SK-N-MC (cell line): ENCODE data around the gene CPEB1.

Experiments used
- EZH2 ChIP-seq: fragments of 200-600 bp; sonication (generic); IDR thresholded peaks from one replicate; pipeline ENCODE4 v1.6.1; 2017; ENCODE audit warnings: antibody characterized with exemption
- FOXP2 ChIP-seq: optimal IDR thresholded peaks from 2 replicates; pipeline ENCODE3; 2011; ENCODE audit warnings: mild to moderate bottlenecking, moderate library complexity; ENCODE audit not compliant: insufficient read depth; ENCODE audit errors: extremely low read length, control extremely low read depth
- POLR2AphosphoS5 ChIP-seq: IDR thresholded peaks from 2 replicates; pipeline ENCODE4 v1.6.1; 2012; ENCODE audit warnings: mild to moderate bottlenecking, low read depth, low read length, borderline replicate concordance

- peak; percentile 99 for TF ChIP-seq POLR2AphosphoS5
- TF ChIP-seq EZH2: no peak
- TF ChIP-seq FOXP2: peak; percentile 75
Observed at GRCh38 chr15:82540055-82540983, 106.8 kb downstream of the CPEB1 start, which contains the start of gene RPS17.
